ENCODE data around the gene LMO2. TPM values are rescaled to one million over a fixed set of nuclear protein-coding genes. Genes with fewer than 3 reads are reported as not detected.

The LMO2 gene
- total and polyA plus RNA-seq, 4 donors: 1.5 to 81.9 (median 6.0) TPM

DNA sequence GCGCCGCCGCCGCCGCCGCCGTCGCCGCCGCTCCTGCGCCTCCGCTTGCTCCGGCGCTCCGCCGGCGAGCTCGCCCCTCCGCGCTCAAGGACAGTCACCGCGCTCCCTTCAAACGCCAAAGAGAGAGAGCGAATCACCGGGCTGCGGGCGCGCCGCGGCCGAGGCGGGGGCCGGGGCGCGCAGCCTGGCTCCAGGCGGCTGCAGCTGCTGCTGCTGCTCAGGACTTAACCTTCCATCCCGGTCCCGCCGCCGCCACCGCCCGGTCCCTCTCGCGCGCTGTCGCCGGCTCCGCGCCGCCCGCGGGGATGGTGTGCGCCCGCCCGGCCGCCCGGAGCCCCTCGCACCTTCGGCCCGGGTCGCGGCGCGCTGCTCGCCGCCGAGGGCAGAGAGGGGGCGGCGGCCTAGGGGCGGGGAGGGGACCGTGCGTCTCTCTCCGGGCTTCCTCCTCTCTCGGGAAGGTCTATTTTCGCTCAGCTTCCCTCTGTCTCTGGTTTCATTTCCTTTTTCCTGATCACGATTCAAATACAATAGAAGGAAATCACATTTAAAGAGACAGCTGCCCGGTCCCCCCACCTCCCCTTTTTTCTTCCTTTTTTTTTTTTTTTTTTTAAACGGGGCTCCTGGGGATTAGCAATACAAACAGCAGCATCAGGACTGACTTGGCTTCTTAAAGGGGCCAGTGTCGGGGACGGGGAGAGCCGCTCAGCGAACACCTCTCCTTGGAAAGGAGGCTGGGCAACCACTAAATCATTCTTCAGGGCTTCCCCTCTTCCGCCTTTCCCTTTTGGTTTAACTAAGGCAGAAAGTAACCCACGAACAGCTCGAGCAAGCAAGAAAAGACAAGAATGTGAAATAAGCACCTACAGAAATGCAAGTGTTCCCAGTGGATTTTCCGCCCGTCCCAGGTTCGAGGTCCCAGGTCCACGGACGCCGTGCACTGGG is 22.1 kb downstream of the LMO2 start:
- TF ChIP-seq, protein P1, sequence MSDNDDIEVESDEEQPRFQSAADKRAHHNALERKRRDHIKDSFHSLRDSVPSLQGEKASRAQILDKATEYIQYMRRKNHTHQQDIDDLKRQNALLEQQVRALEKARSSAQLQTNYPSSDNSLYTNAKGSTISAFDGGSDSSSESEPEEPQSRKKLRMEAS (IDR thresholded peaks at IDR 0.05): peak; percentile 36
- TF ChIP-seq, protein P2, sequence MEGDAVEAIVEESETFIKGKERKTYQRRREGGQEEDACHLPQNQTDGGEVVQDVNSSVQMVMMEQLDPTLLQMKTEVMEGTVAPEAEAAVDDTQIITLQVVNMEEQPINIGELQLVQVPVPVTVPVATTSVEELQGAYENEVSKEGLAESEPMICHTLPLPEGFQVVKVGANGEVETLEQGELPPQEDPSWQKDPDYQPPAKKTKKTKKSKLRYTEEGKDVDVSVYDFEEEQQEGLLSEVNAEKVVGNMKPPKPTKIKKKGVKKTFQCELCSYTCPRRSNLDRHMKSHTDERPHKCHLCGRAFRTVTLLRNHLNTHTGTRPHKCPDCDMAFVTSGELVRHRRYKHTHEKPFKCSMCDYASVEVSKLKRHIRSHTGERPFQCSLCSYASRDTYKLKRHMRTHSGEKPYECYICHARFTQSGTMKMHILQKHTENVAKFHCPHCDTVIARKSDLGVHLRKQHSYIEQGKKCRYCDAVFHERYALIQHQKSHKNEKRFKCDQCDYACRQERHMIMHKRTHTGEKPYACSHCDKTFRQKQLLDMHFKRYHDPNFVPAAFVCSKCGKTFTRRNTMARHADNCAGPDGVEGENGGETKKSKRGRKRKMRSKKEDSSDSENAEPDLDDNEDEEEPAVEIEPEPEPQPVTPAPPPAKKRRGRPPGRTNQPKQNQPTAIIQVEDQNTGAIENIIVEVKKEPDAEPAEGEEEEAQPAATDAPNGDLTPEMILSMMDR (IDR thresholded peaks at IDR 0.05; ENCODE audit: low read depth, low read length, missing input control): no peak
- peak in 1 of 2 donors; percentile 17 for TF ChIP-seq RAD21 (IDR thresholded peaks at IDR 0.05)
- no peak for DNase-seq (ENCODE audit: low spot score)
- peaks cover 0 to 2% (median 0%) of the 10 kb centered on the region in 4 donors for H3K36me3 ChIP-seq (ENCODE audit: control insufficient read depth in 4 of 4, insufficient read depth in 3 of 4, low read depth in 1 of 4, low read length in 3 of 4)
- no peaks in the 10 kb centered on the region for H3K9me3 ChIP-seq (ENCODE audit: control insufficient read depth in 4 of 4, low read length in 3 of 4)
- peak overlapping the region; percentile 37 to 87 (median 62) for H3K4me3 ChIP-seq (ENCODE audit: low read depth in 1 of 3, low read length in 3 of 3)
- peaks cover 7 to 18% (median 12%) of the 10 kb centered on the region in 4 donors for H3K4me1 ChIP-seq (ENCODE audit: control insufficient read depth in 4 of 4, insufficient read depth in 4 of 4, low read length in 3 of 4)
- H3K27ac ChIP-seq (ENCODE audit: low read depth in 1 of 2, low read length in 2 of 2): peak overlapping the region; percentile 54 to 58
- 1% methylated on average over 91 of the region's 91 CpGs for WGBS
- H3K27me3 ChIP-seq (ENCODE audit: control insufficient read depth in 4 of 4, insufficient read depth in 4 of 4, low read length in 3 of 4): peaks cover 0 to 6% (median 3%) of the 10 kb centered on the region in 4 donors
- H3K9ac ChIP-seq (ENCODE audit: low read depth in 1 of 2, low read length in 2 of 2): peak overlapping the region in 1 of 2 donors; percentile 45

DNA sequence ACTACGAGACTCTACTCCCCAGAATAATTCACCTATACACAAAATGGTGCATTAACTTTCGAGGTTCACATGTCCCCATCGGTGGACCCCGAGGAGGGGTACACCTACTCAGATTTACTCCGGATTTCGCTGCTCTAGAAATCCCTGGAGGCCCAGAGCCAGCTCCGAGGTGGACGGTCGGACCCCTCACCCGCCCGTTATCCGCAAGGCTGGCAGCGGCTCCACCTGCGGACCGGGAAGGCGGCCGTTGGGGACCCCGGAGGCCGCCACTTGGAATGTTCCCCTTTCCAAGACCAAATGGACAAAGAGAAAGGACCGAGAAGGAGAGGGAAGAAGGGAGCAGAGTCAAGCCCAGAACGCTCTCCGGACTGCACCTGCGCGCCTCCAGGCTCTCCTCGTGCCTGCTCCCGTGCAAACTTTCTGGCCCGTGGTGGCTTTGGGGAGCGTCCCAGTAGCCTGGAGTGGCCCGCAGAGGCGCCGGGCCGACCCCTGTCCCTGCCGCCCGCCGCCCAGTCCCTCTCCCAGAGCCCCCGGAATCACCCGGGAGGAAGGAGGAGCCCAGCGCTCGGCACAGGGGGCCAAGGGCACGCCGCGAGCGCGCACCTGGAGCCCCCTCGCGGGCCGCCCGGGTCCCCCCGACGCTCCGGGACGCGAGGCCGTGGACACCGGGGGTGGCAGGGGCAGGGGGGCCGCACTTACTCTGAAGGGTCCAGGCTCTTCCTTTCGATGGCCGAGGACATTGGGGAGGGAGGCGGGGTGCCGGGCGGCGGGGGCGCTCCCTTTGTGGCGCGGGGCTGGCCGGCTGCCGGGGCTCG is 23.0 kb downstream of the LMO2 start:
- peak overlapping the region; percentile 44 to 59 for H3K27ac ChIP-seq (ENCODE audit: low read depth in 1 of 2, low read length in 2 of 2)
- peak overlapping the region; percentile 64 to 66 for H3K9ac ChIP-seq (ENCODE audit: low read depth in 1 of 2, low read length in 2 of 2)
- H3K36me3 ChIP-seq (ENCODE audit: control insufficient read depth in 4 of 4, insufficient read depth in 3 of 4, low read depth in 1 of 4, low read length in 3 of 4): peaks cover 0 to 2% (median 0%) of the 10 kb centered on the region in 4 donors
- DNase-seq (ENCODE audit: low spot score): no peak
- peaks cover 0 to 3% (median 3%) of the 10 kb centered on the region in 4 donors for H3K27me3 ChIP-seq (ENCODE audit: control insufficient read depth in 4 of 4, insufficient read depth in 4 of 4, low read length in 3 of 4)
- H3K9me3 ChIP-seq (ENCODE audit: control insufficient read depth in 4 of 4, low read length in 3 of 4): no peaks in the 10 kb centered on the region
- peaks cover 7 to 18% (median 12%) of the 10 kb centered on the region in 4 donors for H3K4me1 ChIP-seq (ENCODE audit: control insufficient read depth in 4 of 4, insufficient read depth in 4 of 4, low read length in 3 of 4)
- H3K4me3 ChIP-seq (ENCODE audit: low read depth in 1 of 3, low read length in 3 of 3): peak overlapping the region; percentile 25 to 87 (median 57)
- WGBS: 4% methylated on average over 68 of the region's 68 CpGs
- TF ChIP-seq, protein P3, sequence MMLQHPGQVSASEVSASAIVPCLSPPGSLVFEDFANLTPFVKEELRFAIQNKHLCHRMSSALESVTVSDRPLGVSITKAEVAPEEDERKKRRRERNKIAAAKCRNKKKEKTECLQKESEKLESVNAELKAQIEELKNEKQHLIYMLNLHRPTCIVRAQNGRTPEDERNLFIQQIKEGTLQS (IDR thresholded peaks at IDR 0.05): no peak
- TF ChIP-seq SP1 (IDR thresholded peaks at IDR 0.05) (no peak), RXRA (IDR thresholded peaks at IDR 0.05) (no peak), FOXA1 (IDR thresholded peaks at IDR 0.05) (no peak)

DNA sequence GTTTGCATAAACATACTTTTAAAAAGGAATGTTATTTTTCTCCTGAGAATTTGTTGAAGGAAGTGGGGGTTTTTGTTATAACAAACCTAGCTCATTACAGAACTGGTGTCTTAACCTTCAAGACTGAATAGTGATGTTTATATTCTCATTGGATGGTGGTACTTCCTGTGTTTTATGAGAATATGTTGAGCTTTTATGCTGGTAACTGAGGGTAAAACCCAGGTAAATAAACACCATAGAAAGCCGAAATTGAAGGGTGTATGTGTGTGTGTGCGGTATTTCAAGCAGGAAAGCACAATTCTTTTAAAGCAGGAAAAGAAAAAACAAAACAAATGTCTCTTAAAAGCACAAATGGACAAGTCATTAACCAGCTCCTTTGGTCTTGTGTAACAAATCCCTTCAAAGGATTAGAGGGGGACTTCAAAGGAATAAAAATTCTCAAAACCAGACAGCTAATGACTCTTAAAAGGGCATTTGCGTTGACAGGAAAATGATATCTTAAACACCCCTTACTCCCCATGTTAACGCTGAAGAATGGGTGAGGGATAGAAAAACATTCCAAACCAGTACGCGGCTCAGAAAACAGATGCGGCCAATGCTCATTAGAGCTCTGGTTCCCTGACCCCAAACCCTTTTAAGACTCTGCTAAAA is 23.8 kb downstream of the LMO2 start:
- TF ChIP-seq RXRA (IDR thresholded peaks at IDR 0.05) (no peak), NR2F2 (IDR thresholded peaks at IDR 0.05) (no peak), TAF1 (conservative IDR thresholded peaks at IDR 0.05) (no peak), FOXA1 (IDR thresholded peaks at IDR 0.05) (no peak)
- TF ChIP-seq, protein P4, sequence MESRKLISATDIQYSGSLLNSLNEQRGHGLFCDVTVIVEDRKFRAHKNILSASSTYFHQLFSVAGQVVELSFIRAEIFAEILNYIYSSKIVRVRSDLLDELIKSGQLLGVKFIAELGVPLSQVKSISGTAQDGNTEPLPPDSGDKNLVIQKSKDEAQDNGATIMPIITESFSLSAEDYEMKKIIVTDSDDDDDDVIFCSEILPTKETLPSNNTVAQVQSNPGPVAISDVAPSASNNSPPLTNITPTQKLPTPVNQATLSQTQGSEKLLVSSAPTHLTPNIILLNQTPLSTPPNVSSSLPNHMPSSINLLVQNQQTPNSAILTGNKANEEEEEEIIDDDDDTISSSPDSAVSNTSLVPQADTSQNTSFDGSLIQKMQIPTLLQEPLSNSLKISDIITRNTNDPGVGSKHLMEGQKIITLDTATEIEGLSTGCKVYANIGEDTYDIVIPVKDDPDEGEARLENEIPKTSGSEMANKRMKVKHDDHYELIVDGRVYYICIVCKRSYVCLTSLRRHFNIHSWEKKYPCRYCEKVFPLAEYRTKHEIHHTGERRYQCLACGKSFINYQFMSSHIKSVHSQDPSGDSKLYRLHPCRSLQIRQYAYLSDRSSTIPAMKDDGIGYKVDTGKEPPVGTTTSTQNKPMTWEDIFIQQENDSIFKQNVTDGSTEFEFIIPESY (IDR thresholded peaks at IDR 0.05): no peak
- Histone ChIP-seq H3K4me3 (ENCODE audit: low read depth in 1 of 3, low read length in 3 of 3) (peak overlapping the region in 2 of 3 donors; percentile 57 to 87), H3K4me1 (ENCODE audit: control insufficient read depth in 4 of 4, insufficient read depth in 4 of 4, low read length in 3 of 4) (peaks cover 7 to 18% (median 12%) of the 10 kb centered on the region in 4 donors), H3K36me3 (ENCODE audit: control insufficient read depth in 4 of 4, insufficient read depth in 3 of 4, low read depth in 1 of 4, low read length in 3 of 4) (peaks cover 0 to 2% (median 0%) of the 10 kb centered on the region in 4 donors), H3K9me3 (ENCODE audit: control insufficient read depth in 4 of 4, low read length in 3 of 4) (no peaks in the 10 kb centered on the region), H3K9ac (ENCODE audit: low read depth in 1 of 2, low read length in 2 of 2) (peak overlapping the region; percentile 64 to 66), H3K27me3 (ENCODE audit: control insufficient read depth in 4 of 4, insufficient read depth in 4 of 4, low read length in 3 of 4) (peaks cover 0 to 3% (median 3%) of the 10 kb centered on the region in 4 donors), H3K27ac (ENCODE audit: low read depth in 1 of 2, low read length in 2 of 2) (no peak overlapping the region)
- WGBS: 28% methylated on average over 7 of the region's 7 CpGs
- no peak for DNase-seq (ENCODE audit: low spot score)

Data from liver (tissue), 9 donors.